ENCODE measurements around the gene BRD2. TPM values are rescaled to one million over a fixed set of nuclear protein-coding genes. Genes with fewer than 3 reads are reported as not detected.

BRD2 gene
- total RNA-seq, 1 donor = 146 TPM

- no peak overlapping the region for H3K4me3 ChIP-seq (ENCODE audit: low read depth, low read length)
- no peak for TF ChIP-seq CTCF (IDR thresholded peaks at IDR 0.05; ENCODE audit: insufficient read depth, low read depth, low read length)
- no peak for DNase-seq (ENCODE audit: low read depth)
Measured at GRCh38 chr6:32950010-32950409, 18.4 kb upstream of the BRD2 start.

GRCh38 chr6:32950449-32950848, 17.9 kb upstream of the BRD2 start:
- no peak for DNase-seq (ENCODE audit: low read depth)
- no peak for TF ChIP-seq CTCF (IDR thresholded peaks at IDR 0.05; ENCODE audit: insufficient read depth, low read depth, low read length)
- no peak overlapping the region for H3K4me3 ChIP-seq (ENCODE audit: low read depth, low read length)

GRCh38 chr6:32952817-32953739, 15.3 kb upstream of the BRD2 start, which contains the start of gene HLA-DMA:
TSS of gene HLA-DMA (minus strand) at chr6:32953097. CDS start at chr6:32953036, 61 bp downstream.
- peak; percentile 96 for DNase-seq (ENCODE audit: low read depth)
- no peak within 1 kb of the TSS for H3K4me3 ChIP-seq (ENCODE audit: low read depth, low read length)
- TF ChIP-seq CTCF (IDR thresholded peaks at IDR 0.05; ENCODE audit: insufficient read depth, low read depth, low read length) = peak; percentile 82

GRCh38 chr6:32953775-32954174, 14.6 kb upstream of the BRD2 start:
- TF ChIP-seq CTCF (IDR thresholded peaks at IDR 0.05; ENCODE audit: insufficient read depth, low read depth, low read length) = no peak
- DNase-seq (ENCODE audit: low read depth) = no peak

GRCh38 chr6:32954267-32954666, 14.1 kb upstream of the BRD2 start:
- H3K4me3 ChIP-seq (ENCODE audit: low read depth, low read length) = no peak overlapping the region
- TF ChIP-seq CTCF (IDR thresholded peaks at IDR 0.05; ENCODE audit: insufficient read depth, low read depth, low read length) = no peak
- DNase-seq (ENCODE audit: low read depth) = no peak

More at GRCh38 chr6:32953775-32954174, 14.6 kb upstream of the BRD2 start:
- no peak overlapping the region for H3K4me3 ChIP-seq (ENCODE audit: low read depth, low read length)

GRCh38 chr6:32954986-32955802, 13.2 kb upstream of the BRD2 start:
- peak; percentile 22 for DNase-seq (ENCODE audit: low read depth)
- TF ChIP-seq CTCF (IDR thresholded peaks at IDR 0.05; ENCODE audit: insufficient read depth, low read depth, low read length) = peak; percentile 48
- no peak overlapping the region for H3K4me3 ChIP-seq (ENCODE audit: low read depth, low read length)

All from fibroblast of villous mesenchyme (primary cell).